CD4-positive, alpha-beta T cell (primary cell): ENCODE measurements around the gene LRSAM1. TPM values are rescaled to one million over a fixed set of nuclear protein-coding genes. Genes with fewer than 3 reads are reported as not detected.

Experiments
- ATAC-seq: fragments of 200-7000 bp; cut with Tn5 transposase; one replicate; pipeline ENCODE4 v1.10.0; 2022; ENCODE audit warnings: mild to moderate bottlenecking; ENCODE audit not compliant: poor library complexity
- CTCF ChIA-PET: fragments of 350-600 bp; sonication (Branson Sonifier 250); formaldehyde crosslinking; loops from one replicate; lab custom pipeline; 2021; ENCODE audit warnings: antibody characterized with exemption, inconsistent platforms; lab: Charles Lee
- POLR2A ChIA-PET: fragments of 350-600 bp; sonication (Branson Sonifier 250); formaldehyde crosslinking; loops from one replicate; lab custom pipeline; 2021; ENCODE audit warnings: antibody characterized with exemption, inconsistent platforms; lab: Charles Lee
- DNase-seq, 14 experiments: peaks; one replicate each; pipeline ENCODE4 v3.0.0-alpha.2; 2013 to 2020; ENCODE audit warnings: mixed read lengths in 2 of 14
- H3K27ac ChIP-seq, 2 donors: one replicate each; pipeline versions ENCODE4 v1.5.1 to v1.7.0; 2013; ENCODE audit warnings: low read length in 2 of 2, low read depth in 1 of 2, mild to moderate bottlenecking in 1 of 2
- H3K27me3 ChIP-seq, 2 experiments: 1 replicate in 1 of 2; 2 replicates in 1 of 2; pipeline versions ENCODE4 v1.6.1 to v1.7.0; 2013; ENCODE audit warnings: low read length in 2 of 2, control low read depth in 1 of 2, mild to moderate bottlenecking in 1 of 2, moderate library complexity in 1 of 2; ENCODE audit not compliant: insufficient read depth in 2 of 2, control insufficient read depth in 1 of 2
- H3K36me3 ChIP-seq: one replicate; pipeline ENCODE4 v1.6.1; 2013; ENCODE audit warnings: low read length, control low read depth; ENCODE audit not compliant: insufficient read depth
- H3K4me1 ChIP-seq: one replicate; pipeline ENCODE4 v1.6.1; 2013; ENCODE audit warnings: low read length, control low read depth; ENCODE audit not compliant: insufficient read depth
- H3K4me3 ChIP-seq: one replicate; pipeline ENCODE4 v1.5.1; 2013; ENCODE audit warnings: mild to moderate bottlenecking, low read length, moderate library complexity
- H3K9me3 ChIP-seq, 2 experiments: 1 replicate in 1 of 2; 2 replicates in 1 of 2; pipeline versions ENCODE4 v1.6.1 to v1.7.0; 2013; ENCODE audit warnings: low read length in 2 of 2, mild to moderate bottlenecking in 2 of 2, control low read depth in 1 of 2, moderate library complexity in 1 of 2; ENCODE audit not compliant: control insufficient read depth in 1 of 2, insufficient read depth in 1 of 2
- H3K27ac Mint-ChIP-seq: one replicate; pipeline ENCODE4 v1.8.0; 2020; ENCODE audit warnings: mixed read lengths
- H3K27me3 Mint-ChIP-seq: one replicate; pipeline ENCODE4 v1.8.0; 2021; ENCODE audit warnings: mixed read lengths
- H3K36me3 Mint-ChIP-seq: one replicate; pipeline ENCODE4 v1.8.0; 2021; ENCODE audit warnings: low read depth, mixed read lengths
- H3K4me1 Mint-ChIP-seq: one replicate; pipeline ENCODE4 v1.8.0; 2021; ENCODE audit warnings: low read depth, mixed read lengths
- H3K4me3 Mint-ChIP-seq: one replicate; pipeline ENCODE4 v1.8.0; 2020; ENCODE audit warnings: mild to moderate bottlenecking, mixed read lengths
- H3K9me3 Mint-ChIP-seq: one replicate; pipeline ENCODE4 v1.8.0; 2020; ENCODE audit warnings: mixed read lengths
- CTCF ChIP-seq: fragments of 200-600 bp; IDR thresholded peaks from one replicate; pipeline ENCODE4 v1.8.0; 2022; ENCODE audit warnings: antibody characterized with exemption, mild to moderate bottlenecking
- intact Hi-C, 2 experiments: fragments of 100-400 bp; cut with DNase I in 1 of 2; cut with micrococcal nuclease in 1 of 2; formaldehyde crosslinking; loops; one replicate each; pipeline versions ENCODE4 v1.15.1 to v1.9.0; 2023 to 2025; cut with DNase I, micrococcal nuclease
- total RNA-seq, 174 experiments: library from RNA in 2 of 174; stranded (reverse) in 2 of 174; gene quantifications; one replicate each; pipeline ENCODE4 v1.2.3 and lab custom pipeline; 2021 to 2026

LRSAM1 gene
- total RNA-seq, 2 experiments from 2014 or later: 11.4 to 16.0 TPM

- no peak for DNase-seq
- H3K27ac ChIP-seq: no peak overlapping the region
- TF ChIP-seq CTCF: no peak
- peaks cover 2% of the 10 kb centered on the region for H3K4me1 ChIP-seq
- POLR2A ChIA-PET: interaction anchor here (0.7 kb wide), 1 partner anchor 322 kb away, joined by 4 read pairs; no protein-coding TSS in a partner anchor
- no peaks in the 10 kb centered on the region for H3K27me3 ChIP-seq
- CTCF ChIA-PET: no interaction called here
- intact Hi-C loops: no loop called here
- no peaks in the 10 kb centered on the region for H3K9me3 ChIP-seq
- Mint-ChIP-seq H3K4me1 (no peaks in the 10 kb centered on the region), H3K27me3 (no peaks in the 10 kb centered on the region), H3K9me3 (no peaks in the 10 kb centered on the region), H3K27ac (no peak overlapping the region), H3K36me3 (peaks cover 43% of the 10 kb centered on the region), H3K4me3 (no peak overlapping the region)
- no peak for ATAC-seq
- no peak overlapping the region for H3K4me3 ChIP-seq
- H3K36me3 ChIP-seq: peaks cover 49% of the 10 kb centered on the region
Measured at GRCh38 chr9:127490535-127491230, 39.4 kb downstream of the LRSAM1 start.

- DNase-seq (no peak), ATAC-seq (no peak)
- TF ChIP-seq CTCF: no peak
- H3K4me3 Mint-ChIP-seq: no peak overlapping the region
- no peaks in the 10 kb centered on the region for H3K9me3 Mint-ChIP-seq
- no peak overlapping the region for H3K27ac Mint-ChIP-seq
- CTCF ChIA-PET: no interaction called here
- Histone ChIP-seq H3K27ac (no peak overlapping the region), H3K4me3 (no peak overlapping the region), H3K27me3 (no peaks in the 10 kb centered on the region), H3K4me1 (peaks cover 2% of the 10 kb centered on the region), H3K36me3 (peaks cover 49% of the 10 kb centered on the region), H3K9me3 (no peaks in the 10 kb centered on the region)
- no peaks in the 10 kb centered on the region for H3K27me3 Mint-ChIP-seq
- POLR2A ChIA-PET: no interaction called here
- no peaks in the 10 kb centered on the region for H3K4me1 Mint-ChIP-seq
- peaks cover 43% of the 10 kb centered on the region for H3K36me3 Mint-ChIP-seq
- intact Hi-C loops: no loop called here
Measured at GRCh38 chr9:127491516-127491915, 40.2 kb downstream of the LRSAM1 start.

GRCh38 chr9:127492616-127493015, 41.3 kb downstream of the LRSAM1 start:
- H3K27ac ChIP-seq: no peak overlapping the region
- H3K27me3 Mint-ChIP-seq: no peaks in the 10 kb centered on the region
- H3K4me1 ChIP-seq: peaks cover 2% of the 10 kb centered on the region
- no peak for TF ChIP-seq CTCF
- peaks cover 53% of the 10 kb centered on the region for H3K36me3 ChIP-seq
- POLR2A ChIA-PET: no interaction called here
- intact Hi-C loops: no loop called here
- no peak overlapping the region for H3K27ac Mint-ChIP-seq
- H3K27me3 ChIP-seq: no peaks in the 10 kb centered on the region
- DNase-seq (no peak), ATAC-seq (no peak)
- CTCF ChIA-PET: no interaction called here
- no peaks in the 10 kb centered on the region for H3K9me3 Mint-ChIP-seq
- no peak overlapping the region for H3K4me3 Mint-ChIP-seq
- H3K4me1 Mint-ChIP-seq: no peaks in the 10 kb centered on the region
- no peaks in the 10 kb centered on the region for H3K9me3 ChIP-seq
- peaks cover 41% of the 10 kb centered on the region for H3K36me3 Mint-ChIP-seq
- no peak overlapping the region for H3K4me3 ChIP-seq
